HG03432 (cell line): ENCODE measurements around the gene RUVBL2.
A peak's percentile ranks its signal among the peaks of the same experiment; 100 is the strongest.

Experiments
- ATAC-seq: cut with Tn5 transposase; IDR thresholded peaks from one replicate; pipeline ENCODE4 v1.9.1; 2021; ENCODE audit warnings: mild to moderate bottlenecking, moderate library complexity; ENCODE audit not compliant: unreplicated experiment

Gene RUVBL2

DNA sequence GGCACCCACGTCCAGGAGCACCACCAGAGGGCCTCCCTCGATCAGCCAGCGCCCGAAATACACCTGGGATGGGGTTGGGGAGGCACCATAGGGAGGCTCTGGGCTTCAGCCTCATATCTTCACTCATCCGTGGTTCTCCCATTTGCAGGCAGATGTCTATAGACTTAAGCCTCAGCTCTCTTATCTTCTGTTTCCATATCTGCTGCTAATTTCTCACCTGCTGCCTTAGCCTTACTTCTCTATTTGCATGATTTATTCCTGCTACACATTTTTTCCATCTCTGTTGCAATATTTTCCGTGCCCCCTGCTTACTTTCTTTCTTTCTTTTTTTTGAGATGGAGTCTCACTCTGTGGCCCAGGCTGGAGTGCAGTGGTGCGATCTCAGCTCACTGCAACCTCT lies 6.4 kb upstream of the RUVBL2 start:
- no peak for ATAC-seq

GRCh38 chr19:48988286-48988685 lies 5.4 kb upstream of the RUVBL2 start:
- ATAC-seq = no peak

DNA sequence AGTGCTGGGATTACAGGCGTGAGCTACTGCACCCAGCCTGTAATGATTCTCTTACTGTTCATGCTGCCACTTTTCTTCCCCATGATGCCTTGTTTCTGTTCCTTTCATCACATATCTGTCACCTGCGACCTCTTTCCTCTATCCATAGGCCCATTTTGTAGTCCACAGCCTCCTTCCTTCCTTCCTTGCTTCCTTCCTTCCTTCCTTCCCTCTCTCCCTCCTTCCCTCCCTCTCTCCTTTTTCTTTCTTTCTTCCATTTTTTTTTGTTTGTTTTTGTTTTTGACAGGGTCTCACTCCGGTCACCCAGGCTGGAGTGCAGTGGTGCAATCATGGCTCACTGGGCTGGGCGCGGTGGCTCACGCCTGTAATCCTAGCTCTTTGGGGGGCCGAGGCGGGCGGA lies 4.8 kb upstream of the RUVBL2 start:
- no peak for ATAC-seq

DNA sequence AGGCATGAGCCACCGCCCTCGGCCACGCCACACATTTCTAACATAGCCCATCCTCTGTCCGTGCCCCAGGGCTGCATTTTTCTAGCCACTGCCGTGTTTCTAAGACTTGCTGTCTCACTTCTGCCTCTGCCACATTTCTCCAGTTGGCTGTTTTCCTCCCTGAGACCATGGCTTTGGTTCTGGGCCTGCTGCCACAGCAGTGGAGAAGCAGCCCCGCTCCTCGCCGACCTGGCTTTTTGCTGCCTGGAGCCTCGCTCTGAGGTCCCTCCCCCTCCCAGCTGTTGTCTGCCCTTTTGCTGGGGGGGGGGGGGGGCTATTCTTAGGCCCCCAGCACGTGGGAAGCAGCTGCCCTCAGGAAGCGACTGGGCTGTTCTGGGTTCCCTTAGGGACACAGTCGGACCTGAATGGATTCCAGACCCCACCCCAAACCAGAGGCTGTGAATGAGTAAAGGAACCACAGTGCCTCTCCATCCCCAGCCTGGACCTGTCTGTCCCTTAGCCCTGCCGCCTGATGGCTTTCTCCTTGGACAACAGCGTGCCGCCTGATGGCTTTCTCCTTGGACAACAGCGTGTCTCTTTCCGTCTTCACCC lies 3.9 kb upstream of the RUVBL2 start:
- no peak for ATAC-seq

- ATAC-seq = no peak
These were observed 3.3 kb upstream of the RUVBL2 start for GRCh38 chr19:48990400-48990799.

DNA sequence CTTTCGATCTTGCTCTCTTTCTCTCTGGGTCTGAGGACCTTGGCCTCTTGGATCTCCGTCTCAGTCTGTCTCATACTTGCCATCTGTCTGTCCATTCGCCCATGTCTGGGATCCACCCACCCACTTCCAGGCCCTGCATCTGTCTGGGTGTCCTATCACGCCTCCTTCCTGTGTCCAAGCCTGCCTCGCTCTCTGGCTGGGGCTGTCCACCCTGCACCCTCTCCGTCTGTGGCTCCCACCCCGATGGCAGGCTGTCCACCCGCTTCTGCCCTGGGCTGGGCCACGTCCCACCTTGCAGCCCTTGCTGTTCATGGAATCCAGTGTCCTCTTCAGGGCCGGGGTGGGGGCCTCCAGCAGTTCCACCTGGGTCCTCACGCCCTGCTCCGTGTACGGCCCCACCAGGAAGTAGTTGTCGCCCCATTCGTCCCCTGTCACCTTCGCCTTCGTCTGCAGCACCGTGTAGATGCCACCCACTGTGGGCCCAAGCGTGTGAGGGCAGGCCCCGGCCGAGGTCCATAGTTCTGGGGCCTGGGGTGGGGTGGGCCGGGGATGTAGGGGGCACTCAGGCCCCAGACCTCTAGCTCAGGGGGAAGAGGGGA lies 2.6 kb upstream of the RUVBL2 start:
- ATAC-seq = no peak

- ATAC-seq = no peak
These were observed 1.7 kb upstream of the RUVBL2 start for GRCh38 chr19:48991873-48992580.

GRCh38 chr19:48992581-48993174 lies 1.0 kb upstream of the RUVBL2 start:
- ATAC-seq = peak; percentile 2

GRCh38 chr19:48994035-48994386 lies 324 bp downstream of the RUVBL2 start:
- no peak for ATAC-seq

- ATAC-seq = no peak
These were observed 4.3 kb downstream of the RUVBL2 start for GRCh38 chr19:48997972-48998371.

GRCh38 chr19:48999481-49000325 lies 6.0 kb downstream of the RUVBL2 start:
- ATAC-seq = no peak

DNA sequence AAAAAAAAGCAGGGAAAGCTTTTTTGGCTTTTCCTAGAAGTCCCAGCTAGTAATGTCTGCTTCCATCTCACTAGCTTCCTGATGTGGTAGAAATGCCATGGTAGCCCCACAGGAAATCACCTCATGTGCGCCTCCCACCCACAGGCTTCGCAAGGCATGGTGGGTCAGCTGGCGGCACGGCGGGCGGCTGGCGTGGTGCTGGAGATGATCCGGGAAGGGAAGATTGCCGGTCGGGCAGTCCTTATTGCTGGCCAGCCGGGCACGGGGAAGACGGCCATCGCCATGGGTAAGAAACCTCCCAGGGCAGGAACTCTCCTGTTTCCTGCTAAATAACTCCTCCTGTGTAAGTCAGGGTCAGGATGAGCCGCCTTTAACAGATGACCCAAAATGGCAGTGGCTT lies 10.4 kb downstream of the RUVBL2 start:
- no peak for ATAC-seq

DNA sequence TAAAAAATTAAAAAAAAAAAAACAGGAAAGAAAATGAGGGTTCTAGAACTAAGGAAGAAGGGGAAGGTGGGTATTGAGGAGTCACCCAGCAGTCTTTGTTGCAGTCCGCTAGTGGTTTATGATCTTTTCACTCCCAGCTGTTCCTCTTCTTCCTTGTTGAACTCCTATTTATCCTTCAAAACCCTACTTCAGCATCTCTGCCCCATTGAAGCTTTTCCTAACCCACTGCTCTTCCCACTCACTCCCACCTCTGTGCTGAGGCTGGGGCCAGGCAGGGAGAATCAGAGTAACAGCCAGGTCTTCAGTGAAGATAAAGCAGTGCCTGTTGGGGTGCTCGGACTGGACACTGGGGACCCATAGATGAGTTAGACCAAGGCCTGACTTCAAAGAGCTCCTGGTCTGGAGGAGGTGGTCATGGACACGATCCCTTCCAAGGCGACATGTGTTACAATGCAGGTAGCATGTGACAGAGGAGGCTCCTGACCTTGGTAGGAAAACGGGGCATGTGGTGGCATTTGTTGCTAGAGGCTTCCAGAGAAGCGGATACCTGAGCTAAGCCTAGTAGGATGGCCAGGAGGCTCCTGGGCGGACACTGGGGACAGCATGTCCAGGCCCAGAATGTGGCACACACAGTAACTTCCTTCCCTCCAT lies 11.4 kb downstream of the RUVBL2 start:
- no peak for ATAC-seq

GRCh38 chr19:49006905-49007304 lies 13.2 kb downstream of the RUVBL2 start:
- no peak for ATAC-seq

GRCh38 chr19:49009828-49010227 lies 16.1 kb downstream of the RUVBL2 start:
- ATAC-seq = no peak

DNA sequence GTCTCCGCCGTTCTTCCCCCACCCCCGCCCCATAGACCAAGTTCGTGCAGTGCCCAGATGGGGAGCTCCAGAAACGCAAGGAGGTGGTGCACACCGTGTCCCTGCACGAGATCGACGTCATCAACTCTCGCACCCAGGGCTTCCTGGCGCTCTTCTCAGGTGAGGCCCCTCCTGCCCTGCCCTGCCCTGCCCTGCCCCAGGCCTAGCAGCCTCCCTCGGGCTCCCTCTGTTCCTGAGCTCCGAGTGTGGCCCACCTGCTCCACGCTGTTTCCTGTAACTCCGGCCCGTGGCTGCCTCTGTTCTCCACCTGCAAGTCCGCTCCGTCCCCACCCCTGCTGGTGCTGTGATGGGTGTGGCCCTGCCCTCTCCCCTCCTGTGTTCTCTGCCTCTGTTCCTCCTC lies 16.8 kb downstream of the RUVBL2 start:
- ATAC-seq = no peak

DNA sequence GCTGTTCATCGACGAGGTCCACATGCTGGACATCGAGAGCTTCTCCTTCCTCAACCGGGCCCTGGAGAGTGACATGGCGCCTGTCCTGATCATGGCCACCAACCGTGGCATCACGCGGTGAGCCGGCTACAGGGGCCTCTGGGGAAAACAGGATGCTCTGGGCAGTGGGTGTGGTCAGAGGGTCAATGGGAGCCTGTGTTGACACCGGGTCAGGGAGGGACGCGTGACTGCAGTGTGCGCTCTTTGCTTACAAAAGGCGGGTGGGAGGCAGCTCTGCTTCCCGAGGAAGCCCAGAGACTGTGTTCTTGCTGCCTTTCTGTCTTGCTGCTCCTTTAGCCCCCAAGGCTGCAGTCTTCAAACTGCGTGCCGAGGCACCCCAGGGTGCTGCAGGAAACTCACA lies 17.5 kb downstream of the RUVBL2 start:
- ATAC-seq = no peak

DNA sequence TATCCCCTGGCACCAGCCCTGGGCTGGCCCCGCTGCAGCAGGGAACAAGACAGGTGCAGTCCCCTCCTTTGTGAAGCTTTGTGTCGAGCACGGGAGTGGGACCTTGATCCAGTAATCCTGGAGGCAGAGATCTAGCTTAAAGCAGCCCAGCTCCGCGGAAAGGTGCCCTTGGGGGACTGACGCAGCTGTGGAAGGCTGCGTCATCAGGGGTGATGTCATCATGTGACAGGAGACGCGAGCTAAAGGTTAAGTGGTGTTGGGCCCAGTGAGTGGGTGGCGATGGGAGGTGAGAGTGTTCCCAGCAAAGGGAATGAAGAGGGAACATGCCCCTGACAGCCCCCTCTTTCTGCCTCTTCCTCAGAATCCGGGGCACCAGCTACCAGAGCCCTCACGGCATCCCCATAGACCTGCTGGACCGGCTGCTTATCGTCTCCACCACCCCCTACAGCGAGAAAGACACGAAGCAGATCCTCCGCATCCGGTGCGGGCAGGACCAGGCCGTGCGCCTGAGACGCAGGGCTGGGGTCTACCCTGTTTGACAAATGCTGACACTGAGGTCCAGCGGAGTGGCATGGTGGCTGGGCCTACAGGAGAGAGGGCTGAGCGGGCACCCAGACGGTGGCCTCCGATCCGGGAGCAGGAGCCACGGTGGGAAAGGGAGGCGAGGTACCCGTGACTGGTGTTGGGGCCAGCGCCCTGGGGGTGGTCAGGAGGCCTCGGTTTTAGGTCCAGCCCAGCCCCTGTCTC lies 20.6 kb downstream of the RUVBL2 start:
- ATAC-seq = no peak

DNA sequence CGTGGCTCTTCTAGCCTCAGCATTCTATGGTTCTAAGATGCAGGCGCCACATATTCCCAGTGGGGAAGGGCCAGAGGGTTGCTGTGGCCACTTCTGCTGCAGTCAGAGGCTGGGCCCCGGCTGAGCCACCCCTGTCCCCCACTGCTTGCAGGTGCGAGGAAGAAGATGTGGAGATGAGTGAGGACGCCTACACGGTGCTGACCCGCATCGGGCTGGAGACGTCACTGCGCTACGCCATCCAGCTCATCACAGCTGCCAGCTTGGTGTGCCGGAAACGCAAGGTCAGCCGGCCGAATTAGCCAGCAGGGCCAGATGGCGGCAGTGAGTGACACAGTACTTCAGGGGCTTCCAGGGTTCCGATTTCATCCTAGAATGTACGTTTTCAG lies 21.2 kb downstream of the RUVBL2 start:
- ATAC-seq = no peak
